ENCODE measurements around the gene PPP1CA.
"Not testable (repeated sequence)": the region's sequence is repeated elsewhere in the genome, so short reads cannot be mapped to it uniquely, and the experiment has no call there.

The PPP1CA gene

GRCh38 chr11:67434395-67434881 lies 32.8 kb upstream of the PPP1CA start:
- no peak for DNase-seq

GRCh38 chr11:67433536-67434394 lies 32.1 kb upstream of the PPP1CA start:
- DNase-seq, result no peak

GRCh38 chr11:67432655-67433349 lies 31.1 kb upstream of the PPP1CA start:
- no peak for DNase-seq

- DNase-seq, result no peak
Observed at GRCh38 chr11:67431346-67432249, 29.9 kb upstream of the PPP1CA start.

GRCh38 chr11:67429722-67430121 lies 28.1 kb upstream of the PPP1CA start:
- DNase-seq, result no peak

- no peak for DNase-seq
Observed at GRCh38 chr11:67429038-67429668, 27.5 kb upstream of the PPP1CA start.

- peak; percentile 53 for DNase-seq
Observed at GRCh38 chr11:67428052-67429001, 26.7 kb upstream of the PPP1CA start, which contains the start of gene RPS6KB2. Gene RPS6KB2, plus strand, starts transcription at chr11:67428494. Its CDS starts 52 bp downstream, at chr11:67428546.

GRCh38 chr11:67427364-67427859 lies 25.8 kb upstream of the PPP1CA start:
- not testable (repeated sequence) for DNase-seq

- no peak for DNase-seq
Observed at GRCh38 chr11:67423891-67424613, 22.4 kb upstream of the PPP1CA start.

GRCh38 chr11:67423466-67423865 lies 21.8 kb upstream of the PPP1CA start:
- DNase-seq, result no peak

GRCh38 chr11:67422891-67423290 lies 21.2 kb upstream of the PPP1CA start:
- DNase-seq, result no peak

GRCh38 chr11:67421430-67422031 lies 19.9 kb upstream of the PPP1CA start:
- DNase-seq, result no peak

GRCh38 chr11:67420646-67421429 lies 19.2 kb upstream of the PPP1CA start:
- DNase-seq, result no peak

- no peak for DNase-seq
Observed at GRCh38 chr11:67420147-67420645, 18.5 kb upstream of the PPP1CA start.

- no peak for DNase-seq
Observed at GRCh38 chr11:67419325-67420049, 17.8 kb upstream of the PPP1CA start.

GRCh38 chr11:67418476-67419281 lies 17.0 kb upstream of the PPP1CA start:
- no peak for DNase-seq

GRCh38 chr11:67417425-67417824 lies 15.8 kb upstream of the PPP1CA start:
- DNase-seq, result no peak
